ENCODE results near the gene TP53I13.

DNA sequence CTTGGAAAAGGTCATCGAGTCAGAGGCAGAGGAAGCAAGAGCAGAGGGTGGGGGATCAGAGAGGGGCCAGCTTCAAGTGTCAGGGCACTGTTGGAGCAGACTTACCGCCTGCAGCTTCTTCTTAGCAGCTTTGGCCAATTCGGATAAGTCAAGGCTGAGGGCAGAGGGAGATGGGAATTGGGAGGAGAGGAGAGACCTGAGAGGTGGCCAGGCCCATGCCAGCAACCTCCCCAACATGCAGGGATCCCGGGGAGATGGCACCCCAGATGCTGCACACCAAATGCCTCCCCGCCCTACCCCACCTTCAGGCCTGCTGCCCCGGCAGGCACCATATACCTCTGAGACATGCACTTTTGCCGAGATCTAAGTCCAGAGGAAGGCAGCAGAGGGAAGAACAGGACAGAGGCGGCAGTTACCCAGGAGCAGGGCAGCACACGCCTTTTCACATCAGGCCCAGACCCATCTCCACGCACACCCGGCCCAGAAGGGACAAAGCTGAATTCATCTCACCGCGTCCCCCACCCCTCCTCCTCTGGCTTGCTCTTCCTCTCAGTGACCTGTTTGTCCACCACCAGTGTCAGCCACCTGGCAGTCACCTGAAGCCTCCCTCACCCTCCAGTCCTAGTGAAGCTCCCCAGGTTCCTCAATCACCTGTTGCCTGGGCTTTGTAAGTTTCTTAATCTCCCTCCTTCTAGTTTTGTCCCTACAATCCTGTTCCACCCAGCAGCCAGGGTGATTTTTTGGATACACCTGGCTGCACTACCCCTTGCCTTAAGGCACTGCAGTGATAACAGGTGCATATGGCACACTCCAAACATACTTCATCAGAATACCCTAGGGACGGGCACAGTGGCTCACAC, 10.4 kb downstream of the TP53I13 start:
- TF ChIP-seq, protein P1, sequence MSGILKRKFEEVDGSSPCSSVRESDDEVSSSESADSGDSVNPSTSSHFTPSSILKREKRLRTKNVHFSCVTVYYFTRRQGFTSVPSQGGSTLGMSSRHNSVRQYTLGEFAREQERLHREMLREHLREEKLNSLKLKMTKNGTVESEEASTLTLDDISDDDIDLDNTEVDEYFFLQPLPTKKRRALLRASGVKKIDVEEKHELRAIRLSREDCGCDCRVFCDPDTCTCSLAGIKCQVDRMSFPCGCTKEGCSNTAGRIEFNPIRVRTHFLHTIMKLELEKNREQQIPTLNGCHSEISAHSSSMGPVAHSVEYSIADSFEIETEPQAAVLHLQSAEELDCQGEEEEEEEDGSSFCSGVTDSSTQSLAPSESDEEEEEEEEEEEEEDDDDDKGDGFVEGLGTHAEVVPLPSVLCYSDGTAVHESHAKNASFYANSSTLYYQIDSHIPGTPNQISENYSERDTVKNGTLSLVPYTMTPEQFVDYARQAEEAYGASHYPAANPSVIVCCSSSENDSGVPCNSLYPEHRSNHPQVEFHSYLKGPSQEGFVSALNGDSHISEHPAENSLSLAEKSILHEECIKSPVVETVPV (CRISPR knock-in tag; IDR thresholded peaks at IDR 0.05) = no peak
- TF ChIP-seq, protein P2, sequence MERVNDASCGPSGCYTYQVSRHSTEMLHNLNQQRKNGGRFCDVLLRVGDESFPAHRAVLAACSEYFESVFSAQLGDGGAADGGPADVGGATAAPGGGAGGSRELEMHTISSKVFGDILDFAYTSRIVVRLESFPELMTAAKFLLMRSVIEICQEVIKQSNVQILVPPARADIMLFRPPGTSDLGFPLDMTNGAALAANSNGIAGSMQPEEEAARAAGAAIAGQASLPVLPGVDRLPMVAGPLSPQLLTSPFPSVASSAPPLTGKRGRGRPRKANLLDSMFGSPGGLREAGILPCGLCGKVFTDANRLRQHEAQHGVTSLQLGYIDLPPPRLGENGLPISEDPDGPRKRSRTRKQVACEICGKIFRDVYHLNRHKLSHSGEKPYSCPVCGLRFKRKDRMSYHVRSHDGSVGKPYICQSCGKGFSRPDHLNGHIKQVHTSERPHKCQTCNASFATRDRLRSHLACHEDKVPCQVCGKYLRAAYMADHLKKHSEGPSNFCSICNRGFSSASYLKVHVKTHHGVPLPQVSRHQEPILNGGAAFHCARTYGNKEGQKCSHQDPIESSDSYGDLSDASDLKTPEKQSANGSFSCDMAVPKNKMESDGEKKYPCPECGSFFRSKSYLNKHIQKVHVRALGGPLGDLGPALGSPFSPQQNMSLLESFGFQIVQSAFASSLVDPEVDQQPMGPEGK (CRISPR knock-in tag; IDR thresholded peaks at IDR 0.05; ENCODE audit: borderline replicate concordance) = no peak
- no peak for TF ChIP-seq ARNTL (CRISPR knock-in tag; IDR thresholded peaks at IDR 0.05; ENCODE audit: borderline replicate concordance, low read depth)
- TF ChIP-seq ZFP30 (CRISPR knock-in tag; IDR thresholded peaks at IDR 0.05) = no peak
- no peak for TF ChIP-seq ESRRG (CRISPR knock-in tag; IDR thresholded peaks at IDR 0.05)

Measured in SK-N-SH treated with all-trans-retinoic acid at 6 μM for 48 hours (cell line).